ENCODE results near the gene MYO5B.

GRCh38 chr18:49913221-49913620 lies 281.7 kb downstream of the MYO5B start:
- TF ChIP-seq, protein P1, sequence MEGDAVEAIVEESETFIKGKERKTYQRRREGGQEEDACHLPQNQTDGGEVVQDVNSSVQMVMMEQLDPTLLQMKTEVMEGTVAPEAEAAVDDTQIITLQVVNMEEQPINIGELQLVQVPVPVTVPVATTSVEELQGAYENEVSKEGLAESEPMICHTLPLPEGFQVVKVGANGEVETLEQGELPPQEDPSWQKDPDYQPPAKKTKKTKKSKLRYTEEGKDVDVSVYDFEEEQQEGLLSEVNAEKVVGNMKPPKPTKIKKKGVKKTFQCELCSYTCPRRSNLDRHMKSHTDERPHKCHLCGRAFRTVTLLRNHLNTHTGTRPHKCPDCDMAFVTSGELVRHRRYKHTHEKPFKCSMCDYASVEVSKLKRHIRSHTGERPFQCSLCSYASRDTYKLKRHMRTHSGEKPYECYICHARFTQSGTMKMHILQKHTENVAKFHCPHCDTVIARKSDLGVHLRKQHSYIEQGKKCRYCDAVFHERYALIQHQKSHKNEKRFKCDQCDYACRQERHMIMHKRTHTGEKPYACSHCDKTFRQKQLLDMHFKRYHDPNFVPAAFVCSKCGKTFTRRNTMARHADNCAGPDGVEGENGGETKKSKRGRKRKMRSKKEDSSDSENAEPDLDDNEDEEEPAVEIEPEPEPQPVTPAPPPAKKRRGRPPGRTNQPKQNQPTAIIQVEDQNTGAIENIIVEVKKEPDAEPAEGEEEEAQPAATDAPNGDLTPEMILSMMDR (conservative IDR thresholded peaks at IDR 0.05), result no peak
- TF ChIP-seq ZFX (IDR thresholded peaks at IDR 0.05), result no peak
